Ecto neural progenitor cell (in vitro differentiated cells): ENCODE results near the gene ABHD17A.
"Not testable (repeated sequence)": the region's sequence is repeated elsewhere in the genome, so short reads cannot be mapped to it uniquely, and the experiment has no call there.

Experiments
- DNase-seq: peaks from one replicate; pipeline ENCODE4 v3.0.0-alpha.2; 2018; ENCODE audit warnings: low spot score

The ABHD17A gene

GRCh38 chr19:1881393-1882088 is 3.8 kb downstream of the ABHD17A start:
- not testable (repeated sequence) for DNase-seq

GRCh38 chr19:1880611-1881392 is 4.5 kb downstream of the ABHD17A start:
- DNase-seq, result no peak

DNA sequence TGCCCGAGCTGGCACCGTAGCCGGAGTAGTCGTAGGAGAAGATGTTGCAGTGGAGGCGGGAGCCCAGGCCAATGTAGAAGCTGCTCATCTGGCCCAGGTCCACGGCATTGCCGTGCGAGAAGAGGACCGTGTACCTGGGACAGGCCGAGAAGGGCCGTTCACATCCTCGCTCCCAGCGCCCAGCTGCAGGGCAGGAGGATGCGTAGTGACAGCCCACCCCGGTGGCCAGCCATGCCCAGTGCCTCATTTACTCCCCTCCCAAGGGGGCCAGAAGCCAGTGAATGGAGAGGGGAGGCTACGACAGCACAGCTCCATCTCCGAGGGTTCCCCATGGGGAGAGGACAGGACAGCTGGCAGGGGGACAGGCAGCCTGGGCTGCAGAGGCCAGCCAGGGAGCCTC is 5.3 kb downstream of the ABHD17A start:
- DNase-seq, result not testable (repeated sequence)

GRCh38 chr19:1878583-1878982 is 6.7 kb downstream of the ABHD17A start:
- DNase-seq, result not testable (repeated sequence)

- not testable (repeated sequence) for DNase-seq
Measured at GRCh38 chr19:1877280-1877660, 8.0 kb downstream of the ABHD17A start.

DNA sequence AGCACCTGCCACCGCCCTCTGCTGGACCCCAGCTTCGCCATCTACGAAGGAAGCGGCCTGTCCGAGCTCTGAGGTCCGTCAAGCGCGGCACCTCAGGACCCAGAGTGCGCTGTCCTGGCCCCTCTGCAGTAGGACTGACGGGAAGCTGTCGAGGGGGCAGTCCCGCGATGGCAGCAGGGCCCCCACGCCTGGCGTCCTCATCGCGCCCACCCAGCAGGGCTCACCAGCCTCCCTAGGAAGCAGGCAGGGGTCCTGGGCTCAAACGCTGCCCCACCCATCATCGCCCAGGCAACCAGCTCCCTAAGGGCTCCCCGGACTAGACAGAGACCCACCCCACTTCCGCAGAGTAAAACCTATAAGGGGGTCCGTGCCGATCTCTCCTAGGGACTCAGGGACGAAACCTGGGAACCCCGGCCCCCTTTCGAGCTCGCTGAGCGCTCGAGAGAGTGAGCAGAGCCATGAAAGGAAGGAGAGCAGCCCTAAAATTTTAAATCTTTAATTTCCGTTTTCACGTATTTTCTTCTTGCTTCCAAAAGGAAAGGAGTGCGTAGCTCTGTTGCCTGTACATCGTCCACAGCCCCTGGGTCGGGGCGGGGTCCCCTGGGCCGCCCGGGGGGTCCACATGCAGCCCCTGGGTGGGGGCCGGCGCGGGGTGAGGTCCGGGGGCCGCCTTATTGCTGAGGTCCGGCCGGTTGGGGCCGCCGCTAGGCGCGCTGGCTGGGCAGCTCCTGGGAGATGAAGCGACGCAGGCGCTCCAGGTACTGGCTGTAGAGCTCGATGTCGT is 8.6 kb downstream of the ABHD17A start:
- DNase-seq, result not testable (repeated sequence)

DNA sequence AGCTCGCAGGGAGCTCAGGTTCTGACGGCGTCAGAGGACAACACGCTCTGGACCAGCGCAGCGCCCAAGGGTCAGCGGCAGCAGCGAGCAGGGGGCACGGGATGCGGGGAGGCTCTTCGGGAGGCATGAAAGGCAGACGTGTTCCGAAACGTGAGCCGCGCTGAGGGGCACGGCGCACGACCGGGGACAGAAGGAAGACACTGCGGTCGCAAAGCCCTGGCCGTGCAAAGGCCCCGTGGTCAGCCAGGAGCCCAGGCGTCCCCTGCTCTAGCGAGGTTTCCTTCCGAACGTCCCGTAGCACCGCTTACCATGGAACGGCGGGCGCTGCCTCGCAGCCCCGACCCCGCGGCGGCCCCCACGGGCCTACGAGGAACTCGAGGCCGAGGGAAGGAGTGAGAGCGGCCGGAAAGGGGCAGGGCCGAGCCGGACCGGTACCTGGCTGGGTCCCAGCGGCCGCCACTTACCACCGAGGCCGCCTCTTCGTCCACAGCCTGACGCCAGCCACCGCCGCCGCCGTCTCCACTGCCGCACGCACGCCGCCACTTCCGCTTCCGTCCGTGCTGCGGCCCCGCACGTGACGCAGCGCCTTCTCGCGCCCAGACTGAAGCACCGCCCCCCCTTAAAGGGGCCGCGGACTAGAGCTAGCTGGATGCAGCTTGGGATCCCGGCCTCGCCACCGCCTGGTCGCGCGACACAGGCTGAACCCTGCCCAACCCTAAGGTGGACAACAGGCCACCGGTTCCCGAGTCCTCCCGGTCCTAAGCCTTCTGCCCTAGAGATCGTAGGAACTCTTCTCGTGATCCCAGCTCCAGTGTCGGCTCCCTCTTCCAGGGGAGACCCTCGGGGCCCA is 9.4 kb downstream of the ABHD17A start:
- DNase-seq, result peak; percentile 92

- DNase-seq, result not testable (repeated sequence)
Measured at GRCh38 chr19:1875265-1875645, 10.0 kb downstream of the ABHD17A start.

GRCh38 chr19:1874554-1875185 is 10.6 kb downstream of the ABHD17A start:
- DNase-seq, result no peak

DNA sequence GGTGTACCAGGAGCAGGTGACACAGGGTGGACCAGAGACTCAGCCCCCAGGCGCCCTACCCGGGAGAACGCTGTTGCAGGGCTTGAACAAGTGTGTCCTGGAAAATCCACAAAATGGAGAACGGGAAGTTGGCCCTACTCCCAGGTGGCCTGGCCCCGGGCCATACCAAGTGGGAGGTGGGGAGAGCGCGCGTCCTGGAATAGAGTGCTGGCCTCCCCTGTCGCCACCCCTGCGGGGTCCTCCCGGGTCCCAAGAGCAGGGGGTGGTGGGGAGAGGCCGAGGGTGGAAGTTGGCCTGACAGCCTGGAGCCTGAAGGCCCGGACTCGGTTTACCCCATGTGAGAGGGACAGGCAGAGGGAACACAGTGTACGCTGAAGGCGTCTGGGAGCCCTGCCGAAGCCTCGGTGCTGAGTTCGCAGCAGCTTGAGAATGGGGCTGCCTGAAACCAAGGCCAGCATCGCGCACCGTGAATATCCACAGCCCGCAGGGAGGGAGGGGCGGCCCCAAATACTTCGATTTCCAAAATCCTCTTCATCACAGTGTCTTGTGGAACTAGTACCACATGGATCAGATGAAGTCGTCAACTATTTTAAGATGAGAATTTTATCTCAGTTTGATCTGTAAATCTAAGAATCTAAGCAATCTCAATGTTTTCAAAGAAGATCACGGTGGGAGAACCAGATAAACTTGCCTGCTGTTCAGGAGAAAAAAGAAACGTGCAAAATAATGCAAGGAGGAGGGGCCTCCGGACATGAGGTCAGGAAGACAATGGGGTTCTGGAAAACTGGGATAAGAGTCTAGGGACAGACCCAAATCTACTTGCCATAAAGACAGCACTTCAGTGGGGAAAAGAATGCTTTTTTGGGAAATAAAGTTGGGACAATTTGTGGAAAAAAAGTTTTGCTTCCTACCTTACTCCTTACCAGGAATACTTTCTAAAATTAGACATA is 11.5 kb downstream of the ABHD17A start:
- no peak for DNase-seq

DNA sequence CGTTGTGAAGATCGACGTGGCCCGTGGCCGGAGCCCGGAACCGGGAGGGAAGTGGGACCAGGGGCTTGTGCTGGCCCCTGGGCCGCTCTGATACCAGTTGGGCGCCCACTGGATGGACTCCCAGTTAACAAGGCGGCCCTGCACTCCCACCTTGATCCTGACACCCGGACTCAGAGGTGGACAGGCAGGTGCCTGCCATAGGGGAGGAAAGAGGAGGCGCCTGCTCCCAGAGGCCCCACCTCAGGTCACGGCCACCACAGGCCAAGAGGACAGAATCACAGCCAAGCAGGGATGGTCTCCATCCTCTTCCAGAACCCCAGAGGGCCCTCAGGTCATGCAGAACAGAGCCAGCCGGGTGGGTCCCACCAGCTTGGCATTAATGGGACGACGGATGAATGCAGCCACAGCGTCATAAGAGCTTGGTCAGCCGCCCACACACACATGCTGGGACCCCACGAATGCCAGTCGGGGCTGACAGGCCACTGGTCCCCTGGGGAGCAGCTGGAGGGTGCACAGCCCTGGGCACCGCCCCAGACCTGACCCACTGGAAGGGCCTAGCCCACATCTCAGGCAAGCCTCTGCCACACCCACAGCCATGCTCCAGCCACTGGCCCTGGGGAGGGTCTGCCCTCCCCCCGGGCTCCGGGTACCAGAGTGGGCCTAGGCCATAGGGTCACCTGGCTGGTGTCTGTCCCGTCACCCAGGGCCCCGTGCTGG is 12.3 kb downstream of the ABHD17A start:
- DNase-seq, result no peak

- DNase-seq, result no peak
Measured at GRCh38 chr19:1871630-1872029, 13.7 kb downstream of the ABHD17A start.

GRCh38 chr19:1871140-1871597 is 14.1 kb downstream of the ABHD17A start:
- DNase-seq, result no peak

- DNase-seq, result no peak
Measured at GRCh38 chr19:1868971-1869370, 16.3 kb downstream of the ABHD17A start.

DNA sequence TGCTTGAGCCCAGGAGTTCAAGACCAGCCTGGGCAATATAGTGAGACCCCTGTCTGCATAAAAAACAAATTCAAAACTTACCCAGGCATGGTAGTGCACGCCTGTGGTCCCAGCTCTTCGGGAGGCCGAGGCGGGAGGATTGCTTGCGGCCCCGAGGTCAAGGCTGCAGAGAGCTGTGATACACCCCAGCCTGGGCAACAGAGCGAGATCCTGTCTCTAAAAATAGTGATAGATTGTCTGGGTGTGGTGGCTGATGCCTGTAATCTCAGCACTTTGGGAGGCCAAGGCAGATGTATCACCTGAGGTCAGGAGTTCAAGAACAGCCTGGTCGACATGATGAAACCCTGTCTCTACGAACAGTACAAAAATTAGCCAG is 18.0 kb downstream of the ABHD17A start:
- no peak for DNase-seq

DNA sequence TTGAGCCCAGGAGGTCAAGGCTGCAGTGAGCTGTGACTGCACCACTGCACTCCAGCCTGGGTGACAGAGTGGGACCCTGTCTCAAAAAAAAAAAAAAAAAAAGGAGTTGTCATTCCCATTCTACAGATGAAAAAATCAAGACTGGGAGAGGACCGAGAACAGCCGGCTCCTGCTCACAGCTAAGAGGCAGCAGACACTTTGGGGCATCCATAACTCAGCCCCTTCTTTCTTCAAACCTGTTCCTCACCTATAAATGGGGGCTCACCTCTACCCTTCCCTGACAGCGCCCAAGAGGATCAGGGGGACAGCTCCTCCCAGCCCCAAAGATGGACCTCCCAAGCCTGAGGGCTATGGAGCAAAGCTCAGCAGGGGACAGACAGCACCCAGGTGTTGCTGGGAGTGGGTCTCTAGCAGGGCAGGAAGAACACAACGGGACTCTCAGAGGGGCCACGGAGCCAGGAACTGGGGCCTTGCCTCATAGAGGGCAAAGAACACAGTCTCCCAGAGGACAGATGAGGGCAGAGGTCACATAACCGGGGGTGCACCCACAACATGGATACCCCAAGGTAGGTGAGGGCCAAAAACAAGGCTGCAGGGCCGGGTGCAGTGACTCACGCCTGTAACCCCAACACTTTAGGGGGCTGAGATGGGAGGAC is 18.5 kb downstream of the ABHD17A start:
- DNase-seq, result no peak

- DNase-seq, result no peak
Measured at GRCh38 chr19:1865172-1866010, 19.9 kb downstream of the ABHD17A start.
